Bronchial epithelial cell (primary cell): ENCODE data around the gene GPR26. TPM values are rescaled to one million over a fixed set of nuclear protein-coding genes. Genes with fewer than 3 reads are reported as not detected.

Experiments
- DNase-seq: peaks from one replicate; pipeline ENCODE4 v3.0.0-alpha.2; 2010; ENCODE audit warnings: low read depth
- FAIRE-seq: peaks from 2 replicates; lab custom pipeline; 2011; peaks lifted over from hg19 to GRCh38; lab: Jason Lieb, UNC
- H3K27me3 ChIP-seq: 2 replicates; pipeline ENCODE4 v1.5.1; 2011; ENCODE audit warnings: low read length; ENCODE audit not compliant: control insufficient read depth, insufficient read depth
- H3K36me3 ChIP-seq: 2 replicates; pipeline ENCODE4 v1.5.1; 2011; ENCODE audit warnings: low read length; ENCODE audit not compliant: control insufficient read depth, insufficient read depth
- H3K4me3 ChIP-seq: 2 replicates; pipeline ENCODE4 v1.5.1; 2011; ENCODE audit warnings: mild to moderate bottlenecking, low read depth, low read length, control low read depth
- total RNA-seq: library from RNA; depleted of rRNA; stranded (reverse); fragments of >200 nt; gene quantifications from 2 replicates; pipeline ENCODE4 v1.2.1, GENCODE V29; 2014
- TF ChIP-seq, protein P1 (sequence below): IDR thresholded peaks from 2 replicates; pipeline ENCODE4 v1.5.1; 2011; ENCODE audit warnings: mild to moderate bottlenecking, moderate library complexity, low read length, control low read depth, inconsistent platforms; ENCODE audit not compliant: insufficient read depth, severe bottlenecking

GPR26 gene
- total RNA-seq, 1 donor from 2014 or later = not detected

DNA sequence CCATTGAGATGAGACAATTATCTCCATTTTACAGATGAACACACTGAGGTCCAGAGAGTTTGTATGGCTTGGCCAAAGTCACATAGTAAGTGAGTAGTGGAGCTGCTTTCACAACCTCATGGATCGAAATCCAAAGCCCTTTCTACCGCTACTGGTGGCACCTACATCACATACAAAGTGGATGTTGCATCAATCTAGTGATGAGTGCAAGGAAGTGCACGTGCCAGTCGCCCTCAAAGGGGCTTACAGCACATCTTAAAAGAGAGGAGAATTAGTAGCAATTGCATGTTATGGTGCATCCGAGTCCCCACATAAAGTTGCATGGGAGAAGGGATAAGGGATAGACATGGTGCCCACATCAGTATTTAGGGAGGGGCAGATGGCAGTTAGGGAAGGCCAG is 31.0 kb upstream of the GPR26 start:
- Histone ChIP-seq H3K27me3 (no peaks in the 10 kb centered on the region), H3K4me3 (no peak overlapping the region), H3K36me3 (no peaks in the 10 kb centered on the region)
- DNase-seq (no peak), FAIRE-seq (no peak)
- TF ChIP-seq, protein P1, sequence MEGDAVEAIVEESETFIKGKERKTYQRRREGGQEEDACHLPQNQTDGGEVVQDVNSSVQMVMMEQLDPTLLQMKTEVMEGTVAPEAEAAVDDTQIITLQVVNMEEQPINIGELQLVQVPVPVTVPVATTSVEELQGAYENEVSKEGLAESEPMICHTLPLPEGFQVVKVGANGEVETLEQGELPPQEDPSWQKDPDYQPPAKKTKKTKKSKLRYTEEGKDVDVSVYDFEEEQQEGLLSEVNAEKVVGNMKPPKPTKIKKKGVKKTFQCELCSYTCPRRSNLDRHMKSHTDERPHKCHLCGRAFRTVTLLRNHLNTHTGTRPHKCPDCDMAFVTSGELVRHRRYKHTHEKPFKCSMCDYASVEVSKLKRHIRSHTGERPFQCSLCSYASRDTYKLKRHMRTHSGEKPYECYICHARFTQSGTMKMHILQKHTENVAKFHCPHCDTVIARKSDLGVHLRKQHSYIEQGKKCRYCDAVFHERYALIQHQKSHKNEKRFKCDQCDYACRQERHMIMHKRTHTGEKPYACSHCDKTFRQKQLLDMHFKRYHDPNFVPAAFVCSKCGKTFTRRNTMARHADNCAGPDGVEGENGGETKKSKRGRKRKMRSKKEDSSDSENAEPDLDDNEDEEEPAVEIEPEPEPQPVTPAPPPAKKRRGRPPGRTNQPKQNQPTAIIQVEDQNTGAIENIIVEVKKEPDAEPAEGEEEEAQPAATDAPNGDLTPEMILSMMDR = no peak

DNA sequence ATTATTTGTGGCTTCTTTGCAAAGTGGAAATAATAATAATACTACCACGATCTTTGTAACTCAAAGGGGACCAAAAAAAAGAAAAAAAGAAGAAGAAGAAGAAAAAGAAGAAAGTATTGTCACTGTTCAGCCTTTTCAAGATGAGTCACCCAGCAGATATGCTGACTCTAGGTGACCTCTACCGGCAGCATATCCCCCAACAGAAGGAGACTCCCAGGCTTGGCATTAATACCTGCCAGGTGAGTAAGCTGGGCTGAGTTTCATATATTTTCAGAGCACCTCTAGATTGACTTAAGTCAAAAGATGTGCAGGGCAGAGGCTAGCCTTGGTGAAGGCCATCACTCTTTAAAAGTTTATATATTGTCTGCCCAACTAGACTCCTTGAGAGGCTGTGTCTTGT is 30.4 kb upstream of the GPR26 start:
- H3K36me3 ChIP-seq = no peaks in the 10 kb centered on the region
- TF ChIP-seq, protein P1 = no peak
- peak; percentile 34 for DNase-seq
- no peak for FAIRE-seq
- H3K27me3 ChIP-seq = no peaks in the 10 kb centered on the region
- H3K4me3 ChIP-seq = no peak overlapping the region

DNA sequence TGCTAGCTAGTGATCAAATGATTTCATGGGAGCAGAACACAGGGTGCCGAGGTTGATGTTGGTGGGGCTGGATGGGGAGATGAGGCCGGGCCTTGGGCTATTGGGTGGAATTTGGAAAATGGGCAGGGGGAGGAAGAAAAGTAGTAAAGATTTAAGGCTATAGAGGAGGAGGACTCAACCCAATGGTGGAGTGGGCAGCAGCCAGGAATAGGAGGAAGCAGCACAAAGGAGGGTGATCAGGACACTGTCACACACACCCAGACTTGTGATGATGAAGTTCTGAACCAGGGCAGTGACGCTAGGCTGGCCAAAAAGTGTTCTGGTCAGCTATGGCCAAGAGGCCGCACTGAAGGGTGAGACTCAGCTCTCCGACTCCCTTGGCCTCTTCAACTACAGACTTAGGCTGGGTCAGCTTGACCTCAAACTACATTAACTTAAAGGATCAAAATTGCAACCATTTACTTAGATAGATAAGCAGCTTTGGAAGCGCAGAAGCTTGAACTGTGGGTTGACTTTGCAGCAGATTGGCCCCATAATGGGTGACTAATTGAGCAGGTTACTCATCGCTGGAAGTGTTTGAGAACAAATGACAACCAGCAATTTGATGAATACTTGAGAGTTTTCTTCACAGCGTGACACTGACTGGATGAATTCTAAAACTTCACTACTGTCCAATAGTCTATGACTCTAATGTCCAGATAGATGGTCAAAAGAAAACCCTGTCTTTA is 29.4 kb upstream of the GPR26 start:
- no peak overlapping the region for H3K4me3 ChIP-seq
- TF ChIP-seq, protein P1 = no peak
- peak; percentile 26 for DNase-seq
- H3K36me3 ChIP-seq = no peaks in the 10 kb centered on the region
- no peak for FAIRE-seq
- no peaks in the 10 kb centered on the region for H3K27me3 ChIP-seq

DNA sequence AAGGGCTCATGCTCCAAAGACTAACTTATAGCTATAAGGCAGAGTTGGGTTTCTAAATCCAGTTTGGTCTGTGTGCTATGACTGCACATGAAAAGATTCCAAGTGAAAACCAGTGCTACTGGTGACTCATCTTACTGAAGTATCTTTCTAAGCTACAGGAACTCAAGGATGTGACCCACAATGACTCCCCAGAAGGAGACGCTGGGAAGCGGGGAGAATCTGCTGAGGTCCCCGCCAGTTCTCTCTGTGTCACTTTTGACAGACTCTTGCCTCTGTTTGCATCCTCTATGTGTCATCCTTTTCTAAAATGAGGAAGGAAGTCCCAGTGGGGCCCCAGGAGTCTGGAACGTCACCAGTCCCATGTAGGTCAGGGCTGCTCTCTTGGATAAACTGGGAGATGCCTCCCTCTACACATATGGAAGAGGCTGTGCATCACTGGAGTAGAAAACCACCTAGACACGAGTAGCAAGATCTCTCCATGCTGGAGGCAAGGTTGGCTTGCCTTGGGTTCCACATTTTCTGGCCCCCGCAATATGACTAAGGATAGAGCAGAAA is 28.8 kb upstream of the GPR26 start:
- no peak for FAIRE-seq
- DNase-seq = peak; percentile 47
- H3K4me3 ChIP-seq = no peak overlapping the region
- TF ChIP-seq, protein P1 = no peak
- no peaks in the 10 kb centered on the region for H3K36me3 ChIP-seq
- H3K27me3 ChIP-seq = no peaks in the 10 kb centered on the region

DNA sequence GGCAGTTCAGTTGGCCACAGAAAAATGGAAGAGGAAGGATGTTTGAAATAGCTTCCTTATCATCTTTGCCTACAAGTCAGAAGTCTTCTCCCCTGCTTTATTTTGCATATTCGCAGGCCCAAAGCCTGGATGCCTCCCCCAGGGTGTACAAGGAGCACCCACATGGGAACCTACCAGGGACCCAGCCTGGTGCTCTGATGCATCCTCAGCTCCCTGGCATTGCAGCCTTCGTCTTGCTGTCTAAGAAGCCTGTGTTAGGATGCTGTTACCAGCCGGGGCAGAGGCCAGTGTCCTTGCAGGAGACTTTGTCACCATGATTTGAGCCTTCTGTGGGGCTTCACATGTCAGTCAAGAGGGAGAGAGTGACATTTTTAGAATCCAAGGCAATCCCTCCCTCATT is 27.0 kb upstream of the GPR26 start:
- DNase-seq = no peak
- Histone ChIP-seq H3K36me3 (no peaks in the 10 kb centered on the region), H3K27me3 (no peaks in the 10 kb centered on the region), H3K4me3 (no peak overlapping the region)
- TF ChIP-seq, protein P1 = no peak
- FAIRE-seq = peak; percentile 58
